Inflammatory macrophage treated with lipopolysaccharide for 1 hour (primary cell): Measurements from ENCODE around the gene HS3ST2.
"Not testable (repeated sequence)": the region's sequence is repeated elsewhere in the genome, so short reads cannot be mapped to it uniquely, and the experiment has no call there.

Source experiments
- DNase-seq, 2 donors: peaks; one replicate each; pipeline ENCODE4 v3.0.0-alpha.2; 2020 to 2022

Gene HS3ST2

GRCh38 chr16:22939744-22940363 lies 125.9 kb downstream of the HS3ST2 start:
- not testable (repeated sequence) for DNase-seq

GRCh38 chr16:22941970-22942501 lies 128.1 kb downstream of the HS3ST2 start:
- no peak for DNase-seq

- no peak for DNase-seq
Measured at GRCh38 chr16:22942811-22943210, 128.8 kb downstream of the HS3ST2 start.

- peak in 1 of 2 donors; percentile 2 for DNase-seq
Measured at GRCh38 chr16:22945361-22945760, 131.4 kb downstream of the HS3ST2 start.

- DNase-seq, result no peak
Measured at GRCh38 chr16:22946433-22946832, 132.5 kb downstream of the HS3ST2 start.

- no peak for DNase-seq
Measured at GRCh38 chr16:22948058-22948602, 134.2 kb downstream of the HS3ST2 start.

- DNase-seq, result peak; percentile 30 to 74
Measured at GRCh38 chr16:22948603-22949368, 134.8 kb downstream of the HS3ST2 start.

- DNase-seq, result no peak
Measured at GRCh38 chr16:22955461-22956070, 141.6 kb downstream of the HS3ST2 start.

GRCh38 chr16:22961206-22961605 lies 147.2 kb downstream of the HS3ST2 start:
- DNase-seq, result no peak

GRCh38 chr16:22962905-22963304 lies 148.9 kb downstream of the HS3ST2 start:
- DNase-seq, result no peak
